Measurements from ENCODE around the gene GLRX. TPM values are rescaled to one million over a fixed set of nuclear protein-coding genes. Genes with fewer than 3 reads are reported as not detected.

Gene GLRX
- total RNA-seq, 4 donors from 2014 or later = 30.9 to 151 (median 80.0) TPM

- 59% methylated on average over 9 of the region's 9 CpGs for WGBS
- no peak for DNase-seq (ENCODE audit: low spot score in 2 of 2)
These were observed 1.2 kb downstream of the GLRX start for GRCh38 chr5:95821110-95822021.

GRCh38 chr5:95818181-95819147 is 4.1 kb downstream of the GLRX start:
- Histone ChIP-seq H3K27ac (peak overlapping the region; percentile 35), H3K36me3 (peaks cover 4% of the 10 kb centered on the region), H3K9me3 (no peaks in the 10 kb centered on the region), H3K4me3 (peak overlapping the region; percentile 61), H3K4me1 (peaks cover 48% of the 10 kb centered on the region), H3K27me3 (no peaks in the 10 kb centered on the region)
- TF ChIP-seq POLR2A (IDR thresholded peaks at IDR 0.05) = no peak
- no peak for TF ChIP-seq POLR2AphosphoS5 (IDR thresholded peaks at IDR 0.05)
- TF ChIP-seq EP300 (IDR thresholded peaks at IDR 0.05) = no peak
- no peak for TF ChIP-seq CTCF (IDR thresholded peaks at IDR 0.05)
- no peak for DNase-seq (ENCODE audit: low spot score in 2 of 2)
- 72% methylated on average over 14 of the region's 14 CpGs for WGBS

More at GRCh38 chr5:95821110-95822021, 1.2 kb downstream of the GLRX start:
- Histone ChIP-seq H3K27ac (peak overlapping the region; percentile 95), H3K4me1 (peaks cover 58% of the 10 kb centered on the region), H3K36me3 (no peaks in the 10 kb centered on the region), H3K4me3 (peak overlapping the region; percentile 61), H3K27me3 (no peaks in the 10 kb centered on the region), H3K9me3 (no peaks in the 10 kb centered on the region)
- TF ChIP-seq POLR2AphosphoS5 (IDR thresholded peaks at IDR 0.05) (no peak), EP300 (IDR thresholded peaks at IDR 0.05) (no peak), CTCF (IDR thresholded peaks at IDR 0.05) (no peak), POLR2A (IDR thresholded peaks at IDR 0.05) (no peak)

GRCh38 chr5:95817430-95817829 is 5.1 kb downstream of the GLRX start:
- Histone ChIP-seq H3K36me3 (peaks cover 4% of the 10 kb centered on the region), H3K27ac (peak overlapping the region; percentile 35), H3K4me3 (peak overlapping the region; percentile 61), H3K9me3 (no peaks in the 10 kb centered on the region), H3K27me3 (no peaks in the 10 kb centered on the region), H3K4me1 (peaks cover 40% of the 10 kb centered on the region)
- no peak for DNase-seq (ENCODE audit: low spot score in 2 of 2)
- TF ChIP-seq EP300 (IDR thresholded peaks at IDR 0.05) = no peak
- TF ChIP-seq POLR2A (IDR thresholded peaks at IDR 0.05) = no peak
- TF ChIP-seq CTCF (IDR thresholded peaks at IDR 0.05) = no peak
- TF ChIP-seq POLR2AphosphoS5 (IDR thresholded peaks at IDR 0.05) = no peak
- 64% methylated on average over 6 of the region's 12 CpGs for WGBS

GRCh38 chr5:95816776-95817175 is 5.8 kb downstream of the GLRX start:
- Histone ChIP-seq H3K4me3 (no peak overlapping the region), H3K4me1 (peaks cover 47% of the 10 kb centered on the region)

More at GRCh38 chr5:95816776-95817175, 5.8 kb downstream of the GLRX start:
- no peak for DNase-seq (ENCODE audit: low spot score in 2 of 2)
- Histone ChIP-seq H3K36me3 (peaks cover 4% of the 10 kb centered on the region), H3K9me3 (no peaks in the 10 kb centered on the region), H3K27me3 (no peaks in the 10 kb centered on the region), H3K27ac (no peak overlapping the region)
- TF ChIP-seq CTCF (IDR thresholded peaks at IDR 0.05) (no peak), EP300 (IDR thresholded peaks at IDR 0.05) (no peak)
- 68% methylated on average over 4 of the region's 4 CpGs for WGBS

Data from suprapubic skin (tissue), 4 donors.